Activated CD4-positive, CD25-positive, alpha-beta regulatory T cell (primary cell): ENCODE data around the gene MEGF11.

ENCODE experiments used
- DNase-seq, 4 experiments: peaks; one replicate each; lab custom pipeline; 2025; lab: John Stamatoyannopoulos, UW

MEGF11 gene

DNA sequence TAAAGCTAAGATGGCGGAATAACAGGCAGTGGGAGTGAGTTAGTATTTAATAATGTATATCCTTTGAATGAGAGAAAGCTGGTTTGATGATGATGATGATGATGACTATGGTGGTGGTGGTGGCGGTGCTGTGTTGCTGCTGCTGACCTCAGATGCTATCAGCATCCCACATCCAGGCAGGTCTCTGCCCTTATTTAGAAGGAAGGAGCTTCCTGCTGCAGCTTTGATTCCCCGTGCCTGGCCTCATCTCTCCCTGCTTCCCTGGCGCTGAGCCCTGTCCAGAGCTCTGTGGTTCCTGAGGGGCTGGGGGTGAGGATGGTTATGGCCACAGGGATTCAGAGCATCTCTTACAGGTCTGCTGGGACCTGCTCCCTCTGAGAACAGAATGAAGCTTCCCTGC, 311.1 kb downstream of the MEGF11 start:
- no peak for DNase-seq

DNA sequence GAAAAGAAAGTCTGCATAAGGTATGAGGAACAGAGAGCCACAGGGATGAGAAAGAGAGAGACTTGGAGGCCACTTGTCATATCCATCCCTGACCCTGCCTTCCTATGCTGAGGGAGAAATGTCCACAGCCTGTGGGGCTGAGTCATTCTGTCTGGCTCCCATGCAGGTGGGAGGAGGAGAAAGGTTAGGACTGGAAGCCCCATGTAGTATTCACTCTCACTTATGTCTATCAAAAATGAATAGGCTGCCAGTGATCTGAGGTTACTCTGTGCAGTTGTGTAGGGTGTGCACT, 313.0 kb downstream of the MEGF11 start:
- DNase-seq: no peak

DNA sequence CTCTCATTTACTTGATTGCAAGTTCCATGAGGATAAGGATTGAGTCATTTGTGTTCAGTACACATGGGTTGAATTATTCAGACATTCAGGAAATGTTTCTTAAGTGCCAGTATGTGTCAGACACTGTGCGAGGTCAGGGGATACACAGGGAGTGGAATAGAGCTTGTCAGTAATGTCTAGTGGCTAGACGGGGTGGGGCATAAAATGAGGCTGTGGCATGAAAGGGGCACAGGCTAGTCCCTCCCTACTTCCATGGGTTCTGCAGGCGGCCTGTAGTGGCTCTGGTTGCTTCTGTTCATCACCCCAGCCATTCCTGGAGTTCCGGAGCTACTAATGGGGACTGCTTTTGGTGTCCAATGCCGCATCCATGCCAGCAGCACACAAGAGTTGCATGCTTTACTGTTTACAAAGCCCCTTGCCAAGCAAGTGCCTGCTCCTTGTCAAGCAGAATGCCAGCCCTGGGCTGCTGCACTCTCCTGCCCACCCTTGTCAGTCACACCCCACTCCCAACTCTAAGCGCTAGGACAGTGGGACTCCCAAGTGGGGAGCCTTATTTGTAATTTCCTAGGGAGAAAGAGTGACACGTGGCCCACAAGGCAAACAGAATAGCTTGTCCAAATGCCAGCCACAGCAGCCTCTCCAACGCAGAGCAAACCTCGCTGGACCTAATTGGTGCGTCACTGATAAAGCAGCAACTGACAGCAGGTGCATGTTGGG, 313.5 kb downstream of the MEGF11 start:
- no peak for DNase-seq

DNA sequence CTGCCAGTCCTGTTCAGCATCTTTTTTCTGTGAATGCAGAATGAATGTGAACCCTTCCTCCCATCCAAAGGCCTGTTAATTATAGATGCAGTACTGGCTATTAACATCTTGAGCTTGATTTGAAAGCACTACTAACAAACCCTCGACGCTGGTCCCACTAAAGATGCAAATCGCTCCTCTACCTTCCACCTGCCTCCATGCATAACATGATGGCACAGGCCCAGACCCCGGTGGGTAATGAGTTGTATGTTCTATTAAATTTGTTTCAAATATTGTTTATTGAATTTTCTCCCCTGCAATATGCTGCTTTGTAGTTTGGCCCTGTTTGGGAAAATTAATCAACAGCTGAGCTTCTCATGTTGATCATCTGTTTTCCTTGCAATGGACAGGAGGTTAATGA, 314.9 kb downstream of the MEGF11 start:
- no peak for DNase-seq

DNA sequence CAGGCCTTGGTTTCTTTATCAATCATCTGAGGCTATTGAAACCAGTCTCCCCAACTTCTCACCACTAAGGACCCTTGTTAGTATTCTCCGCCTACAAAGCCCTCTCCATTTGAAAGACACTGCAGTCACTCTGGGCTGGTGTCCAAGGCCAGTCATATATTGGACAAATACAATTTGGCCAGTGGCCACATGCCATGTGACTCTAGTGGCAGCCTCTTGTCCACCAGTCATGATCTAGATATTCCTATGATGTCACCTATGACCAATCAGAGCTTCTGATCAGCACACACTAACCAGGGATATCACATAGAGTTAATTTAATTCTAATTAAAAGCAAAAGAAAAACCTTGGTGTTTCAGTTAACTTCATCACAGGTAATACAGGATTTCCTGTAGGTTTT, 316.1 kb downstream of the MEGF11 start:
- no peak for DNase-seq

DNA sequence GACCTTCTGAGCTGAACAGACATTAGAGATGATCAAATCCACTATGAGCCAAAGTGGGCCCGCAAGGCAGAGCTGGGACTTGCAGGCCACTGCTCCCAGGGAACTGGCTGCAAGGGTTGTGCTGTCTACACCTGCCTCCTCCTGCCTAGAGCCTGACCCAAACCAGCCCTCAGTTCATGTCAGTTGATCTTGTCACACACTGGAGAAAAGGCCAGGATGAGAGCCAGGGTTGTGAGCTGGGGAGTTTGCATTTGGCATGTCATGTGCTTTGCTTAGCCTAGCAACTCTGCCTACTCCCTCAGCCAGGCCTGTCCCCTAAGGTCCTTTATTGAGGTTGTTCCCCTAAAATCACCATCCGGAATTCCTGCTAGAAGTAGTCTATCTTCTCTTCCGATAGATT, 316.5 kb downstream of the MEGF11 start:
- no peak for DNase-seq

DNA sequence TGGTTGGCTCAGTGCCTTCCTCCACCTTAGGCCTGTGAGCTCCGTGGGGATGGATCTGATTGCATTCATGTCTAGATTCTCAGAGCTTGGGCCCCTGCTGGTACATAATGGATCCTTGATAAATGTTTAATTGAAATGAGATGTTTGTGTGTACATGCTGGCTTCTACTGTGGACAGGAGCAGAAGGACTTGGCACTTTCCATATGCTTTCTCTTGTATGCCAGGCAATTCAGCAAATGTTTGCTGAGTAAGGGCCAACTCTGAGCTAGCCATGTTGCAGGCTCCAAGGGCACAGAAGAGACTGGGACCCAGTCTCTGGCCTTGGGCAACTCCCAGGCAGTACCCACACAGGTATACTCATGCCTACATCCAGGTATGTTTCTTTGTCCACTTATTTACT, 317.3 kb downstream of the MEGF11 start:
- no peak for DNase-seq

DNA sequence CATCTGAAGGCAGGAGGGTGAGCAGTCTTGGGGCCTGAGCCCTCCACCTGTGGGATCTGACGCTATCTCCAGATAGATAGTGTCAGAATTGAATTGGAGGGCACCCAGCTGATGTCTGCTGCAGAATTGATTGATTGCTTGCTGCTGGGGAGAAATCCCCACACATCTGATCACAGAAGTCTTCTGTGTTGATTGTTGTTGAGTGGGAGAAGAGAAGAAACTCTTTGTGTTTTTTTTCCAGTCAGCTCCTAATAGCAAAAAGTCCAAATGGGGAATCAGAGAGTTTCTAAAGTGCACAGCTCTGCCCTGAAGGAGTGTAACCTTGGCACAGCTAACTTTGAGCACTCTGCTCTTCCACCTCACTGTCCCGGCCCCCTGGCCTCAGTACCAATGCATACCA, 318.2 kb downstream of the MEGF11 start:
- no peak for DNase-seq

DNA sequence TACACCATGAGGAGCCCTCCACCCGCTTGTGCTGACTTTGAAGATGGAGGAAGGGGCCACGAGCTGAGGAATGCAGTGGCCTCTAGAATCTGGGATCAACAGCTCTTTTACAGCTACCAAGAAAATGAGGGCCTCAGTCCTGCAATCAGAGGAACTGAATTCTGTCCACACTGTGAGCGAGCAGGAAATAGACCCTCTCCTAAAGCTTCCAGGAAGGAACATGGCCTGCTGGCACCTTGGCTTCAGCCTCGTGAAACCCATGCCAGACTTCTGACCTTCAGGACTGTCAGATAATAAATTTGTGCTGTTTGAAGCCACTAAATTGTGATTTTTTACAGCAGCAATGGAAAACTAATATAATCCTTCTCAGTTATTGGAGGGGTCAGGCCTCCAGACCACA, 322.3 kb downstream of the MEGF11 start:
- no peak for DNase-seq

DNA sequence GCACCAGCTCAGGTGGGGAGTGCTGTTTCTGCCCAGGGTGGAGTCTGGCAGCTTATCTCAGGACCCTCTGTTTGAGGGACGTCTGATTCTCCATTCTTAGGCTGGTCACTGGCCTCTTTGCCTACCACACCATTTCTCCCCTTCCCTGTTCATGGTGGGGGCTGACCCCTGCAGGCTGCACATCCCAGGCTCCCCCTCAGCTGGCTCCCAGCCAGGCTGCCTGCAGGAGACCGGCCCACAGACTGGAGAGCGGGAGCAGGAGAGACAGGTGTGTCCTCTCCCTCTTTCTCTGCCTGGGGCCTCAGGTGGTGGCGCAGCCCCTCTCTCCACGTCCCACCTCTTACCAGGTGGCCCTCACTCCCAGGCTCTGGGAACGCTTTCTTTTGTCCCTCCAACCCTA, 323.4 kb downstream of the MEGF11 start:
- no peak for DNase-seq

DNA sequence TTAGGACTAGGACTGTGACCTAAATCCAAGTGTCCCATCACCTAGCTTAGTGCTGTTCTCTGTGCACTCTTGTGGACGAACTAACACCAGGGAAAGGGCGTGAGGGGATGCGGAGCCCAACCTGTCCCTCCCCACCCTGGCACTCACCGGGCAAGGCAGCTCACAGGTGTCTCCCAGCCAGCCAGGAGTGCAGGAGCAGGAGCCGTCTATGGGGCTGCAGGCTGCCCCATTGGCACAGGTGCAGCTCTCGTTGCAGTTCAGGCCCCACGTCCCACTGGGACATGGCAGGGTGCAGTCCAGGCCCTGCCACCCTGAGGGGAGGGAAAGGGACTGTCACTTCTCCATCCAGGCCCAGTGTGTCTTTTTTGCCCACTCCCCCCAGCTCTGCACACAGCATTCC, 324.0 kb downstream of the MEGF11 start:
- no peak for DNase-seq

DNA sequence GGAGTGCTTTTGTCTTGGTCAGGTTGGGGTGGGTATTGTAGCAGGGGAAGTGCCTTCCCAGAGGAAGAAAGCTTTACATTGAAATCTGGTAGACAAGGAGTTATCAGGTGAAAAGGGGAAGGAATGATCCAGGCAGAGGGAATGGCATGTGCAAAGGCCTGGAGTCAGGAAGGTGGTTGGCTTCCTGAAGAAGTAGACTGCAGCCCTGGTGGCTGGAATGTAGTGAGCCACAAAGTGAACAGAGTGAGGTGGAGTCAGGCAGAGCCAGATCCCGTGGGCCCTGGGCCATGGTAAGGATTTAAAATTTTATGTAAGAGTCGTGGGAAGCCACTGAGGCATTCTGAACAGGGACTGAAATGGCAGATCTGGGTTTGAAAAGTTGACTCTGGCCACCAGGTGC, 326.0 kb downstream of the MEGF11 start:
- no peak for DNase-seq

DNA sequence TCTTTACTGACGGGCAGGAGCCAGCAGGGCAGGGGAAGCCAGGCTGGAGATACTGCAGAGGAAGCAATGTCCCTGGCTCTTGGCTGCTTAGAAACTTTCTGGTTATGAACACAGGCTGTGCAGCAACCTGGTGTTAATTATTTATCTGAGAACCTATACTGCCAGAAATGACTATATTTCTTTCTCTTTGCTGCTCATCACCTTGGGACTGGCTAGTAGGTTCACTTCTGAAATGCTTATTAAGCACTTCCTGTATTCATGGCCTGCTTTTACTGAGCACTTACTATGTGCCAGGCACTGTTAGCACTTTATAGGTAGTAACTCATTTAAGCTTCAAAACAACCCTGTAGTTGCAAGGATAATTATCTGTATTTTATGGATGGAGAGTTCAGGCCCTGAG, 326.7 kb downstream of the MEGF11 start:
- DNase-seq: no peak

DNA sequence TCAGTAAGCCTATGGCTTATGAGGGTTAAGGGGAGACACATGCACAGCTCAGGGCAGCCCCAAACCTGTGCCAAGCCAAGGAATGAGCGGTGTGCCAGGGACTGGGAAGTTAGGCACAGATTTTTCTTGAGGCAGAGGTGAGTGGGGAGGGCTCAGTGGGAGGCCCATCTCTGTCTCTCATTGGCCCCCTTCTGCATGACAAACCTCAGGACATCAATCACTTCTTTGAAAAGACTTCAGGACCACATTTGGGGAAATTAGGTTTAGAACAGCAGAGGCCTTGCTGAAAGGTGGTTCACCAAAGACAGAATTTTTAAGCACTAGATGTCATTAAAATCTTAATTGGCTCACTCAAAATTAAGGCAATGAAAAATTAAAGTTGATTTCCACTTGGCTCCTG, 327.1 kb downstream of the MEGF11 start:
- no peak for DNase-seq

DNA sequence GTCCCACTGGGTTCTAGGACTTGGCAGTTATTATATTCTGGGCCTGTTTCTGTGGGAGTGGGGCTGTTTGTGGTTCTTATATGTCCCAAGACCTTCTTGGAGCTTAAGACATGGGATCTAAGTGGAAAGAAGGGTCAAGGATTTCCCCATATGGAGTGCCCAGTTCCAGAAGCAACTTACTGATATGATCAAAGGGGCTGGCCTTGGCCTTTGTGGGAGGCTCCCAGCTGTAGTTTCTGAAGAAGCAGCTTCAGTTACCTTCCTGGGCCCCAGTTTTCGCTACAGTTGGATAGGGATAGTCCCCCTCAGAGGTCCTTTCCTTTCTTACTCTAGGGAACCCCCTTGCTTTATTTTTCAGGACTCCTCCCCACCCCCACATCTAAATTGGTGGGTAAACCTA, 328.2 kb downstream of the MEGF11 start:
- DNase-seq: no peak

DNA sequence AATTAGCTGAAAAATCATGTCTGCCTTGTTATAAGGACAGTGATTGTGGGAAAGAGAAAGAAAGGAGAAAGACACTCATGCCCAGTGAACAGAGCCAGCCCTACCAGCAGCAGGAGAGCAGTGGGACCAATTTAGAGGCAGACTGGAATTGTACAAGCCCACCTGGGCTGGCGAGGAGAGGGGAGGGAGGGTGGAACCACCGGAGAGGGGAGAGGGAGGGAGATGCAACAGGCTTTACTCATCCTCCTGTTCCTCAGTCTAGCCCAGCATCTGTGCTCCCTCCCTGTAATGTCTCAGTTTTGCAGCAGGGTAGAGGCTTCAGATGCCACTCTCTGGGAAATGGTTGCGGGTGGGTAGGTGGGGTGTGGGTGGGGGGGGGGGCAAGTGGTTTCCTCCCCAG, 329.5 kb downstream of the MEGF11 start:
- no peak for DNase-seq

DNA sequence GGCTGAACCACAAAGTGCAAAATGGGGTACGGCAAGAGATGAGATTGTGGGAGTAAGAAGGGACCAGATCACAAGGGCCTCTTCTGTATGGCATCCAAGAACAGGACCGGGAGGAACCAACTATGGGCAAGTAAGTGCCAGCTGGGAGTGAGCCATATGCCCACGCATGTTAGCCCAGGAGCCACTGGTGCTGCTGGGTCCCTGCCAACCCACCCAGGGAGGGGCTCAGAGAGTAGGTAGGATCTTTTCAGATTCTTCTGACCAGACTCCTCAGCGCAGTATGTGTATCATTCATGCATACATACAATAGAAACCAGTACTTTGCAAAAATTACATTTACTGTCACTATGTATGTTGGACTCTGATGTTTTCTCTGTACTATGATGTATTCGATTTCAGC, 330.3 kb downstream of the MEGF11 start:
- DNase-seq: no peak

DNA sequence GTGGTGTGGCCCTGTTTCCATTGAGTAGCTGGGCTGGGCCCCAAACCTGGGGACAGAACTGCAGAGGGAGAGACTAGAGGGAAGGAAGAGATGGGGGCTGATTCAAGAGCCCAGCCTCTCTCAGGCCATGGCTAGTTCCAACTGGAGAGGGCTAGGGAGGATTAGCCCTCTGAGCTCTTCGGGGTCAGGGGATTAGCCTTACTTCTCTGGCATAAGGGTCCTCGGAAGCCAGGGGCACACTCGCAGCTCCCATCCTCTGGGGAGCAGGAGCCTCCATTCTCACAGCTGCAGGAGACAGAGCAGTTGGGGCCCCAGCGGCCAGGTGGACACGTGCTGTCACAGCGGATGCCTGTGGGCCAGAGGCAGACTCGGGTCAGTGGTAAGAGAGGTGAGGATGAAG, 330.9 kb downstream of the MEGF11 start:
- DNase-seq: no peak

DNA sequence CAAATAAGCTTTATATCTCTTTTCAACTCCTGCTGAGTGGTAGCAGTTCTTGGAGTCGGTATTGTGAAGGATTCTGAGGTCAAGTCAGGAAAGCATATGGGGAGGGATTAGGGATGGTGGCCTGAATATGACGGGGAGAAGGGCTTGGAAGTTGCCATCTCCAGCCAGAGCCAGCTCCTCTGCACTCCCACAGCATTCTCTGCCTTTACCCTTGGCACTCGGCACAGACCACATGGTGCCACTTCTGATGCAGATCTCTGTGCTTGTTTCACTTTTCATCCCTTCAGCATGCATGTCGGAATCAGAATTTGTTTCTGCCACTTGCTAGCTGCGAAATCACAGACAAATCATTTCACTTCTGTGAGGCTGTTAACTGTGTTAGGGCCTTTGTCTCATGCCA, 331.8 kb downstream of the MEGF11 start:
- DNase-seq: no peak

DNA sequence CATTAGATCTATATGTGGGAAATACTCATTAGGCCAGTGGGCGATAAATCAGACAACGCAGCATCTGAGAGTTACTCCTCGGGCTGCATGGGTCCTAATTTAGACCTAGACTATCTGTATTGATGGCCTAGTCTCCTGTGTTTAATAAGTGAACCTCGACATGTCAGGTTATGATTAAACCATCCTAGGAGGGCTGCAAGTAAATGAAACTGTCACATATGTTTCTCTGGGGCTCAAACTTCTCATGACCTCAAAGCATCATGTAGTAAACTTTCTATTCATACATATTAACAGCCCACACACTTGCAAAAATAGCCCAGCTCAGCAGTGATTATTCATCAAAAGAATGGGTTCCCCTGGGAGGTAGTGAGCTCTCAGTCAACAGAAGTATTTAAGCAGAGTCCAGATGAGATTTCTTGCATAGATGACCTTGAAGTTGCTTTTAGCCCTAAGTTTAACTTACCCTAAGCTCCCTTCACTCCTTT, 332.7 kb downstream of the MEGF11 start:
- DNase-seq: no peak

DNA sequence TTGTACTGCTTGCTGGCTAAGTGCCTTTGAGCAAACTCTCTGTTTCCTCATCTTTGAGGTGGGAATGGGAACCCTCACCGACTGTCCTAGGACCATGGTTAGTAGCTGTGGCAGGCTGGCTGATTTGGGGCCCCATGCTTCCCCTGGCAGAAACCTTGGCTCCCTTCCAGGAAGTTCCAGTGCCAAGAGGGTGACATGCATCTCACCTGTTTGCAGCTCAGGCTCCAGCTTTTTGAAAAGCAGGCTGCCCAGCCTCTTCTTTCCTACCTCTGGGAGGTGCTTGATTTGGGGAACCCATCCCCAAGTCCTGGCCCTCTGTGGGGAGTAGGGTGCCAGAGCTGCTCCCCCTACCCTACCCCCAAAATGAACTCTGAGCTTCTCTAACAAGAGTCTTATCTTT, 333.4 kb downstream of the MEGF11 start:
- DNase-seq: no peak

DNA sequence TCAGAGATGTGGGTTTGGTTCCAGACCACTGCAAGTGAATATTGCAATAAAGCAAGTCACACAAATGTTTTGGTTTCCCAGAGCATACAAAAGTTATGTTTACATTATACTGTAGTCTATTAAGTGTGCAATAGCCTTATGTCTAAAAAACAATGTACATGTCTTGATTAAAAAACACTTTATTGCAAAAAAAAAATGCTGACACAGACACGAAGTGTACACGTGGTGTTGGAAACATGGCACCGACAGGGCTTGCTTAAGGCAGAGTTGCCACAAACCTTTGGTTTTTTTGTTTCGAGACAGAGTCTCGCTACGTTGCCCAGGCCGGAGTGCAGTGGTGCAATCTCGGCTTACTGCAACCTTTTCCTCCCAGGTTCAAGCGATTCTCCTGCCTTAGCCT, 334.2 kb downstream of the MEGF11 start:
- DNase-seq: no peak

DNA sequence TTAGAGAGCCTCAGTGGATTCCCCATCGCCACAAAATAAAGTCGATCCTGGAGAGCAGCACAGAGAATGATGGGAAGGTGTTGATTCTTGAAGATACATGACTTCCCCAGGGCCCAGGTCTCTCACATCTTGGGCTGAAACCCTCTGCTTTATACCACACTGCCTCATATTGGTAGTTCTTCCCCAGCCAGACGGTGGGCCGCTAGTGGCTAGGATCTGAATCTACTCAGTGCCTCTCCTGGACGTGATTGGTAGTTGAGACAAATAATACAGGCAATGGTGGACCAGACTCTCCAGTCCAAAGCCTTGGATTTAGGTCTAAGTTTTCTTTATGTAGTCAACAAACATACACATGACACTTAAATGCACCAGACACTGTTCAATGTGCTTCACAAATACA, 334.6 kb downstream of the MEGF11 start:
- DNase-seq: no peak

DNA sequence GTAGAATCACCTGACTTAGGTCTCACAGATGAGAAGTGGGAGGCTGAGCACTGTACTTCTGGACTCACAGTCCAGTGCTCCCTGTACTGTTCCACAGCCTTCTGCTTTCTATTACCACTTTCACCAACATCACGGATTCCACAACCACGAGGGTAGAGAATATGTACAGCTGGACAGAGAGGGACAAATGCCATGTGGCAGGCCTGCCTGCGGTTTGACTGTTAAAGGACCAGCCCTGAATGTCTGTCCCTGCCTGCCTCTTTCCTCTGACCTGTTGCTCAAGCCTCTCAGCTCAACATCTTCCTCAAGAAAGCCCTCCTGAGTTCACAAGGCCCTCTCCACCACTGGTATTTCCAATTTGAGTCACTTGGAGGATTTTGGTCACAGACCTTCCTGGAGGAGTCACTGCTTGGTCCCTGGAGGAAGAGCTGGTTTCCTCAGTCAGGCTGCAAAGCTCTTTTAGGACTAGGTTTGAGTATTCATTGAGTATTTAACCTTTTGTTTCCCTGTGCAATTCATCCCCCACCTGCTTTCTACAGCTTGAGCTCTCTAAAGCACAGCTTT, 335.1 kb downstream of the MEGF11 start:
- no peak for DNase-seq
